ENCODE data around the gene CNIH1. TPM values are rescaled to one million over a fixed set of nuclear protein-coding genes. Genes with fewer than 3 reads are reported as not detected.

CNIH1 gene
- total RNA-seq, 5 donors from 2014 or later (not counting 1 experiment from before 2014, with no cell fraction given): 39.1 to 52.7 (median 42.1) TPM

DNA sequence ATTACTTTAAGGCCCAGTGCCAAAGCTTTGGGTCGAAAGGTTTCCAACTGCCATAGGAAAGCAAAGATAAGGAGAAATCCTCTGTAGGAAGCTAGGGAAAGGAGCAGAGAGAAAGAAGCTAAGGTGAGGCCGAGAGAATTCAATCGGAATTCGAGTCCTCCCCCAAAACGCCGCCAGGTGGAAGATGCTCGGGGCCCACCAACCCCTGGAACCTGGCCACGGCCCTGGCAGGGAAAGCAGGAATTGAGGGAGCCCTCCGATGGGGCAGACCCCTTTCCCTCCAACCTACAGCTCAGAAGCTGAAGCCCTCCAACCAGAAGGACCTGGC lies 47.1 kb upstream of the CNIH1 start:
- Mint-ChIP-seq H3K4me1 (peaks cover 59 to 66% (median 65%) of the 10 kb centered on the region in 3 donors), H3K4me3 (peak overlapping the region; percentile 83 to 95 (median 89)), H3K27me3 (no peaks in the 10 kb centered on the region), H3K36me3 (no peaks in the 10 kb centered on the region), H3K27ac (peak overlapping the region; percentile 84 to 93), H3K9me3 (no peaks in the 10 kb centered on the region)
- DNase-seq (peak in 9 of 35 experiments; percentile 8 to 32 (median 10)), ATAC-seq (replicated peaks in 1 of 4) (peak; percentile 25 to 30 (median 26))
- POLR2A ChIA-PET: interaction anchor here (0.6 to 4.7 kb wide), 4 partner anchors 9 to 76 kb away, joined by 3 to 27 read pairs (median 4); partner anchors contain the start of gene CGRRF1 (in 1 of the 2)
- WGBS (ENCODE audit: insufficient coverage): 2% methylated on average over 8 of the region's 9 CpGs
- H3K4me1 ChIP-seq (ENCODE audit: control insufficient read depth in 1 of 2, extremely low read depth in 1 of 2, insufficient read depth in 2 of 2, low read length in 2 of 2): peaks cover 8 to 31% of the 10 kb centered on the region in 2 experiments
- CTCF ChIA-PET: interaction anchor here (0.6 to 4.0 kb wide), 5 partner anchors 9 to 181 kb away, joined by 3 to 29 read pairs (median 3); partner anchors contain the start of gene CGRRF1 (in 1 of the 2)
- peak overlapping the region; percentile 74 for H3K27ac ChIP-seq (ENCODE audit: low read length)
- H3K27me3 ChIP-seq (replicated peaks in 1 of 2; ENCODE audit: control insufficient read depth in 2 of 2, extremely low read depth in 1 of 2, insufficient read depth in 2 of 2, low read length in 1 of 2): no peaks in the 10 kb centered on the region
- H3K36me3 ChIP-seq (ENCODE audit: control insufficient read depth in 2 of 2, extremely low read depth in 1 of 2, insufficient read depth in 1 of 2, low read length in 1 of 2): peaks cover 0 to 4% of the 10 kb centered on the region in 2 donors
- peak overlapping the region; percentile 78 to 90 for H3K4me3 ChIP-seq (ENCODE audit: control insufficient read depth in 1 of 2, extremely low read depth in 1 of 2, low read length in 1 of 2)
- H3K9me3 ChIP-seq: no peaks in the 10 kb centered on the region

DNA sequence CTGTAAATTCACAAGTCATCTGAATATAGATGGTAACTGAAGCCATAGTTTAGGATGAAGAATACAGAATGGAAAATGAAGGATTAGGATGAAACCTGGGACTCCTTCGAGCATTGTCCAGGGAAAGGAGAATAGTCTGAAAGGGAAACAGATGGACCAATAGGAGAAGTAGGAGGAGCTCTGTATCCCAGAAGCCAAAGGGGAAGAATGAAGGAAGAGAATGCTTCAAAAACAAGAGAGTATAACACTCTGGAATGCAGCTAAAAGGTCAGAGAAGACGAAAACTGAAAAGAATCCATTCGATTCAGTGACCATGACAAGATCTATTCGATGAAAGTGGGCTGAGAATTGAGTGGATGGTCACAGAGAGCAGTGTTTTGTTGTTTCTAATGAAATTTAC lies 46.6 kb upstream of the CNIH1 start:
- H3K27me3 ChIP-seq (replicated peaks in 1 of 2; ENCODE audit: control insufficient read depth in 2 of 2, extremely low read depth in 1 of 2, insufficient read depth in 2 of 2, low read length in 1 of 2): no peaks in the 10 kb centered on the region
- H3K4me1 ChIP-seq (ENCODE audit: control insufficient read depth in 1 of 2, extremely low read depth in 1 of 2, insufficient read depth in 2 of 2, low read length in 2 of 2): peaks cover 8 to 31% of the 10 kb centered on the region in 2 experiments
- peaks cover 59 to 70% (median 69%) of the 10 kb centered on the region in 3 donors for H3K4me1 Mint-ChIP-seq
- H3K9me3 Mint-ChIP-seq: no peaks in the 10 kb centered on the region
- no peaks in the 10 kb centered on the region for H3K27me3 Mint-ChIP-seq
- H3K4me3 Mint-ChIP-seq: peak overlapping the region; percentile 83 to 95 (median 89)
- ChIA-PET CTCF (interaction anchor here (0.7 to 4.0 kb wide), 3 partner anchors 9 to 63 kb away, joined by 3 to 29 read pairs (median 6); partner anchors contain the start of gene CGRRF1 (in 1 of the 2)), POLR2A (interaction anchor here (0.6 to 4.7 kb wide), 3 partner anchors 9 to 46 kb away, joined by 3 to 27 read pairs (median 5); partner anchors contain the start of gene CGRRF1 (in 1 of the 2))
- ATAC-seq (replicated peaks in 1 of 4) (no peak), DNase-seq (no peak)
- H3K36me3 Mint-ChIP-seq: peaks cover 4% of the 10 kb centered on the region
- peaks cover 0 to 9% of the 10 kb centered on the region in 2 donors for H3K36me3 ChIP-seq (ENCODE audit: control insufficient read depth in 2 of 2, extremely low read depth in 1 of 2, insufficient read depth in 1 of 2, low read length in 1 of 2)
- H3K9me3 ChIP-seq: no peaks in the 10 kb centered on the region
- H3K4me3 ChIP-seq (ENCODE audit: control insufficient read depth in 1 of 2, extremely low read depth in 1 of 2, low read length in 1 of 2): peak overlapping the region in 1 of 2 donors; percentile 78
- 80% methylated on average over 1 of the region's 4 CpGs for WGBS (ENCODE audit: insufficient coverage)
- peak overlapping the region; percentile 84 to 93 for H3K27ac Mint-ChIP-seq
- H3K27ac ChIP-seq (ENCODE audit: low read length): peak overlapping the region; percentile 74

DNA sequence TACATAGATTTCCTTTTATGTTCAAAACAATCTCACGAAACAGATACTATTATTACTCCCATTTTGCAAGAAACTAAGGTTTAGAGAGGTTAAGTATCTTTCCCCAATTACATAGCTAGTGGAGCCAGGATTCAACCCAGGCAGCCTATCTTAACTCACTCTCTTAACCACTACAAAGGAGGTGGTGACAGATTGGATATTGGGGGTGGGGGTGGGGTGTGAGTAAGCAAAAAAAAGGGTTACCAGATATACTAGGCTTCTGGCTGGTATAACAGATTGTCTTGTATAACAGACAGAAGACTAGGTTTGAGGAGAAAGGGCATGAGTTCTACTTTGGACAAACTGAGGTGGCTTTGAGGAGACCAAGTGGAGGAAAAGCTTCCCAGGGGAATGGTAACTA lies 45.5 kb upstream of the CNIH1 start:
- POLR2A ChIA-PET: interaction anchor here in 1 of 2 donors (0.5 to 4.7 kb wide), 3 partner anchors 23 to 290 kb away, joined by 3 to 27 read pairs (median 3); partner anchors contain the start of gene CGRRF1
- H3K4me3 ChIP-seq (ENCODE audit: control insufficient read depth in 1 of 2, extremely low read depth in 1 of 2, low read length in 1 of 2): no peak overlapping the region
- Mint-ChIP-seq H3K27me3 (no peaks in the 10 kb centered on the region), H3K36me3 (peaks cover 9% of the 10 kb centered on the region), H3K9me3 (no peaks in the 10 kb centered on the region), H3K4me3 (peak overlapping the region; percentile 83 to 95 (median 89)), H3K4me1 (peaks cover 64 to 75% (median 74%) of the 10 kb centered on the region in 3 donors), H3K27ac (peak overlapping the region; percentile 47 to 81)
- no peaks in the 10 kb centered on the region for H3K9me3 ChIP-seq
- no CpG with 5 or more reads among the region's 1 CpG for WGBS (ENCODE audit: insufficient coverage)
- H3K36me3 ChIP-seq (ENCODE audit: control insufficient read depth in 2 of 2, extremely low read depth in 1 of 2, insufficient read depth in 1 of 2, low read length in 1 of 2): peaks cover 0 to 11% of the 10 kb centered on the region in 2 donors
- H3K4me1 ChIP-seq (ENCODE audit: control insufficient read depth in 1 of 2, extremely low read depth in 1 of 2, insufficient read depth in 2 of 2, low read length in 2 of 2): peaks cover 8 to 31% of the 10 kb centered on the region in 2 experiments
- no peak for ATAC-seq (replicated peaks in 1 of 4)
- CTCF ChIA-PET: interaction anchor here (0.6 to 1.7 kb wide), 2 partner anchors 23 to 603 kb away, joined by 4 to 8 read pairs; partner anchors contain the start of gene CGRRF1 (in 1 of the 2)
- no peak overlapping the region for H3K27ac ChIP-seq (ENCODE audit: low read length)
- no peaks in the 10 kb centered on the region for H3K27me3 ChIP-seq (replicated peaks in 1 of 2; ENCODE audit: control insufficient read depth in 2 of 2, extremely low read depth in 1 of 2, insufficient read depth in 2 of 2, low read length in 1 of 2)
- DNase-seq: peak in 1 of 35 experiments; percentile 35

DNA sequence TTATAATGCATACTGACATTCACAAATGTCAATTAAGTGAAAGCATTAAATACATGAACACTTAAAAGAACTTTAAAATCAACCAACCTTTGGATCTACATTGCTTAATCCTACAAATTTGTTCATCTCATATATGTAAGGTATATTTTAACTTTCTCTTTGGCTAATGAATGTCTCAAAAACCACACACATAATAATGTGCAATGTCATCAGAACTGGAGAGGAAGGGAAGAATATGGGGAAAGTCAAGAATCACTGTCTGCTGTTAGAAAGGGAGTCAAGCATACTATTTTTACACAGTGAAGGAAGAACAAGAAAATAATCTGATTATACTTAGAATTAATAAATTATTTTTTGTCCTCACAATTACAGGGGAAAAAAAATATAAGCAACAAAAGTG lies 42.7 kb upstream of the CNIH1 start:
- H3K27ac ChIP-seq (ENCODE audit: low read length): no peak overlapping the region
- POLR2A ChIA-PET: interaction anchor here (0.6 to 1.0 kb wide), 3 partner anchors 18 to 417 kb away, joined by 3 to 4 read pairs (median 3); no protein-coding TSS in a partner anchor
- DNase-seq (no peak), ATAC-seq (replicated peaks in 1 of 4) (no peak)
- CTCF ChIA-PET: interaction anchor here (0.5 to 0.7 kb wide), 2 partner anchors 76 to 1393 kb away, joined by 3 to 4 read pairs; no protein-coding TSS in a partner anchor
- Mint-ChIP-seq H3K27me3 (no peaks in the 10 kb centered on the region), H3K27ac (peak overlapping the region; percentile 1 to 23), H3K9me3 (no peaks in the 10 kb centered on the region), H3K4me3 (no peak overlapping the region), H3K36me3 (peaks cover 13% of the 10 kb centered on the region), H3K4me1 (peaks cover 54 to 59% (median 55%) of the 10 kb centered on the region in 3 donors)
- peaks cover 0 to 21% of the 10 kb centered on the region in 2 donors for H3K36me3 ChIP-seq (ENCODE audit: control insufficient read depth in 2 of 2, extremely low read depth in 1 of 2, insufficient read depth in 1 of 2, low read length in 1 of 2)
- no peaks in the 10 kb centered on the region for H3K9me3 ChIP-seq
- no peaks in the 10 kb centered on the region for H3K27me3 ChIP-seq (replicated peaks in 1 of 2; ENCODE audit: control insufficient read depth in 2 of 2, extremely low read depth in 1 of 2, insufficient read depth in 2 of 2, low read length in 1 of 2)
- H3K4me1 ChIP-seq (ENCODE audit: control insufficient read depth in 1 of 2, extremely low read depth in 1 of 2, insufficient read depth in 2 of 2, low read length in 2 of 2): peaks cover 8 to 19% of the 10 kb centered on the region in 2 experiments
- H3K4me3 ChIP-seq (ENCODE audit: control insufficient read depth in 1 of 2, extremely low read depth in 1 of 2, low read length in 1 of 2): no peak overlapping the region

DNA sequence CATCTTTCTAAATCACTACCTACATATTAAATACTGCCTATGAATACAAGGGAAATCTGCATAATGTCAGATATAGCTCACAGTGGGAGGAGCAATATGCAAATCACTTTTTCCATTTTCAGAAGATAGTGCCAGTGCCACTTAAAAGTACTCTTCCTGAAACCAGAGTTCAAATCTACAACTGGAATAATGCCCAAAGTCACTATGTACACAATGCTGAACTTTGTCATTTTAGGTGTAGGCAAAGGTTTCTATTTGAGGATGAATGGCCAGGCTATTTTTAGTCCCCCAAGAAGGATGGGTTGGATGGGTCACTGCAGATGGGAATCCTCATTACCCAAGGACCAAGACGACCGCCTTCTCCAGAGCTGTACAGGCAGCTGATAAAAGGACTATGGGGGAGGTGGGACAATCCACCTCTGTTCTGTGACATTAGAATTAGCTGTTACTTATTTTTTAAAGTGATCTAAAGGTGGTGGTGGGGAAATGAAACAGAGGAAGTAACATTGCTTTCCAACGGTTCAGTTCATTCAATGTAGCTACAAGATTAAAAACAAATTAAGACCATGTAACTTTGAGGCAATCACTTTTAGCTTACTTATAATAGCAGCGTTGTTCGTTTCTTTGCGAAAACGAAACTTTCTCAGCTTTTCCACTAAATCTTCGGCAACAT lies 42.0 kb upstream of the CNIH1 start:
- no peak overlapping the region for H3K27ac ChIP-seq (ENCODE audit: low read length)
- no peaks in the 10 kb centered on the region for H3K9me3 Mint-ChIP-seq
- H3K4me1 ChIP-seq (ENCODE audit: control insufficient read depth in 1 of 2, extremely low read depth in 1 of 2, insufficient read depth in 2 of 2, low read length in 2 of 2): peaks cover 8 to 15% of the 10 kb centered on the region in 2 experiments
- H3K27me3 Mint-ChIP-seq: no peaks in the 10 kb centered on the region
- ATAC-seq (replicated peaks in 1 of 4) (no peak), DNase-seq (no peak)
- peaks cover 15% of the 10 kb centered on the region for H3K36me3 Mint-ChIP-seq
- H3K27ac Mint-ChIP-seq: peak overlapping the region; percentile 4 to 23
- no peaks in the 10 kb centered on the region for H3K27me3 ChIP-seq (replicated peaks in 1 of 2; ENCODE audit: control insufficient read depth in 2 of 2, extremely low read depth in 1 of 2, insufficient read depth in 2 of 2, low read length in 1 of 2)
- POLR2A ChIA-PET: interaction anchor here in 1 of 2 donors (0.6 to 1.0 kb wide), 3 partner anchors 19 to 417 kb away, joined by 3 to 10 read pairs (median 3); no protein-coding TSS in a partner anchor
- H3K9me3 ChIP-seq: no peaks in the 10 kb centered on the region
- peaks cover 52 to 58% (median 55%) of the 10 kb centered on the region in 3 donors for H3K4me1 Mint-ChIP-seq
- H3K36me3 ChIP-seq (ENCODE audit: control insufficient read depth in 2 of 2, extremely low read depth in 1 of 2, insufficient read depth in 1 of 2, low read length in 1 of 2): peaks cover 0 to 28% of the 10 kb centered on the region in 2 donors
- no peak overlapping the region for H3K4me3 ChIP-seq (ENCODE audit: control insufficient read depth in 1 of 2, extremely low read depth in 1 of 2, low read length in 1 of 2)
- peak overlapping the region in 1 of 3 donors; percentile 5 for H3K4me3 Mint-ChIP-seq
- CTCF ChIA-PET: interaction anchor here (0.5 to 0.8 kb wide), 4 partner anchors 26 to 85 kb away, joined by 3 read pairs; no protein-coding TSS in a partner anchor
- 80% methylated on average over 4 of the region's 8 CpGs for WGBS (ENCODE audit: insufficient coverage)

DNA sequence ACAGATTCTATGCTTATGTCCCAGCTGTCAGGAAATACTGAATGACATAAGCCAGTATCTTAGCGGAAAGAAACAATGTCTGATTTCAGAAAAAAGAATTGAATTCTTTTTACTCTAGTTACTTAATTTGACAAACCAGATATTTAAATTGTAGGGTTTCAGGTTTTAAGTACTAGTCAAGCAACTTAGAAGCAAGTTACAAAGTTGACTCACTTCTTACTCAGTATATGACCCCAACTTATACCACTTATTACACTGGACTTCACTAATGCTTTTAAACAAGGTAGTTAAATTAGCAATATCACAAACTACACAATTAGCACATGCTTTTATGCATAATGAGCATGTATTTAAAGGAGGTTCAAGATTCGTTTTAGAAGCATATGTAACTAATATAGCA lies 40.5 kb upstream of the CNIH1 start:
- H3K27ac ChIP-seq (ENCODE audit: low read length): no peak overlapping the region
- H3K27ac Mint-ChIP-seq: no peak overlapping the region
- POLR2A ChIA-PET: no interaction called here
- H3K36me3 ChIP-seq (ENCODE audit: control insufficient read depth in 2 of 2, extremely low read depth in 1 of 2, insufficient read depth in 1 of 2, low read length in 1 of 2): peaks cover 0 to 39% of the 10 kb centered on the region in 2 donors
- CTCF ChIA-PET: no interaction called here
- H3K27me3 ChIP-seq (replicated peaks in 1 of 2; ENCODE audit: control insufficient read depth in 2 of 2, extremely low read depth in 1 of 2, insufficient read depth in 2 of 2, low read length in 1 of 2): no peaks in the 10 kb centered on the region
- H3K4me1 ChIP-seq (ENCODE audit: control insufficient read depth in 1 of 2, extremely low read depth in 1 of 2, insufficient read depth in 2 of 2, low read length in 2 of 2): peaks cover 1 to 5% of the 10 kb centered on the region in 2 experiments
- peaks cover 24% of the 10 kb centered on the region for H3K36me3 Mint-ChIP-seq
- ATAC-seq (replicated peaks in 1 of 4): no peak
- peaks cover 37 to 44% (median 44%) of the 10 kb centered on the region in 3 donors for H3K4me1 Mint-ChIP-seq
- H3K4me3 Mint-ChIP-seq: no peak overlapping the region
- H3K4me3 ChIP-seq (ENCODE audit: control insufficient read depth in 1 of 2, extremely low read depth in 1 of 2, low read length in 1 of 2): no peak overlapping the region
- DNase-seq: no peak
- H3K27me3 Mint-ChIP-seq: no peaks in the 10 kb centered on the region
- no CpG with 5 or more reads among the region's 2 CpGs for WGBS (ENCODE audit: insufficient coverage)
- no peaks in the 10 kb centered on the region for H3K9me3 Mint-ChIP-seq
- no peaks in the 10 kb centered on the region for H3K9me3 ChIP-seq

Measured in T-cell (primary cell).